GM18907 (cell line): ENCODE data around the gene SKA1.
"Not testable (repeated sequence)": the region's sequence is repeated elsewhere in the genome, so short reads cannot be mapped to it uniquely, and the experiment has no call there.

Experiments
- ATAC-seq: cut with Tn5 transposase; IDR thresholded peaks from one replicate; pipeline ENCODE4 v1.9.1; 2021; ENCODE audit warnings: mild to moderate bottlenecking, moderate library complexity; ENCODE audit not compliant: unreplicated experiment

The SKA1 gene

DNA sequence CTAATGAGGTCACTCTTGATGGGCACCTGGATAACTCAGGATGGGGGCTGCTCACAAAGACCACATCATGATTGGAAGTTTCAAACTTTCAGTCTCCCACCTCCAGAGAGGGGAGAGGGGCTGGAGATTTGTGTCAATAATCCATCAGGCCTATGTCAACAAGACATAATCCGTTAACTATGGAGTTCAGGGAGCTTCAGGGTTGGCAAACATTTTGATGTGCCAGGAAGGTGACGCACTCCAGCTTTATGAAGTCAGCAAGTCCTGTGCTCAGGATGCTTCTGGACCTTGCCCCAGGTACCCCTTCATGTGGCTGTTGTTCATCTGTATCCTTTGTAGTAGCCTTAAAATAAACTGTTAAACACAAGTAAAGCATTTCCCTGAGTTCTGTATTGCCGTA is 19.0 kb downstream of the SKA1 start:
- no peak for ATAC-seq

DNA sequence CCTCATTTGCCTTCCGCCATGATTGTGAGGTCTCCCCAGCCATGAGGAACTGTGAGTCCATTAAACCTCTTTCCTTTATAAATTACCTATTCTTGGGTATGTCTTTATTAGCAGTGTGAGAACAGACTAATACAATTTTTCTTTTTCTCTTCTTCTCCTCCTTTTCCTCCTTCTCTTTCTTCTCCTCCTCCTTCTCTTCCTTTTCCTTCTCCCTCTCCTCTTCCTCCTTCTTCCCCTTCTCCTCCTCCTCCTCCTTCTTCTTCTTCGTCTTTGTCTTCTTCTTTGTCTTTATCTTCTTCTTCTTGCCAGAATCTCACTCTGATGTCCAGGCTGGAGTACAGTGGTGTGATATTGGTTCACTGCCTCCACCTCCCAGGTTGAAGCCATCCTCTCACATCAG is 20.2 kb downstream of the SKA1 start:
- no peak for ATAC-seq

DNA sequence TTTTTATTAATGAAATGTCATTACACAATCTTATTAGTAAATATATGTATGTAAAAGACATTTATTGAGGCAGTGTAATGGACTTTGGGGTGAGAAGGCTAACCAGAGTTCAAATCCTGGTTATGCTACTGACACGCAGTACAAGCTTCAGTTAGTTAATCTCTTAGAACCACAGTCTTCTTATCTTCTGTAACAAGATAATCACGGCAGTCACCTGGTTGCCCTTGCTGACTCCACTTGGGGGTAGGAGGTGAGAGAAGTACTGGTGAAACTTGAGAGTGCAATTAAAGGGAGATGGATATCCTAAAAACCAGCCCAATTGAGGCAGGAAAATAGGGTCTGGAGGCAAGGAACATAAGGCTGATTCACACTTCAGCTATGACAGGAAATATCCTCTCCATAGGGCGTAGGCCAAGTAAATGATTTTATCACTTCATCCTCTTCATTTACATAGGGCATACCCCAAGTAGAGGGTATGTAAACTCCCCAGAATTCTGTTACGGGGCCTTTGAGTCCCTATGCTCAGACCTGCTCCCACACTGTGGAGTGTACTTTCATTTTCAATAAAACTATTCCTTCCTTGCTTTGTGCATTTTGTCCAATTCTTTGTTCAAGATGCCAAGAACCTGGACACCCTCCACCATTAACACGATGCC is 21.3 kb downstream of the SKA1 start:
- no peak for ATAC-seq

DNA sequence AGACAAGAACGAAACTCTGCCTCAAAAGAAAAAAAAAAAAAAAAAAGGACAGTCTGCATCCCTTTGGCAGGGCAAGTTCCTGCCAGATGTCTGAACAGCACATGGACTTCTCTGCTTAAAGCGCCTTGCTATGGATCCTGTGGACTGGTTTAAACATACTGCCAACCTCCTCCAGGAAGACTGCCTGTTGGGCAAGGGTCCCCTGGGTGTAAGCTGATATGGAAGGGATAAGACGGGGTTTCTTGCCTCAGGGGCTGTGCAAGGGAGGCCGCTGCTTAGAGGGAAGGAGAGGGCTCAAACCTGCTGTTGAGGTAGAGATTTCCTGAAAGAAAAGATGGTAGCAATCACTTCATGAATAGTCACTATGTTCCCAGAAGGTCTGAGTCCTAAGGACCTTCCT is 22.2 kb downstream of the SKA1 start:
- no peak for ATAC-seq

DNA sequence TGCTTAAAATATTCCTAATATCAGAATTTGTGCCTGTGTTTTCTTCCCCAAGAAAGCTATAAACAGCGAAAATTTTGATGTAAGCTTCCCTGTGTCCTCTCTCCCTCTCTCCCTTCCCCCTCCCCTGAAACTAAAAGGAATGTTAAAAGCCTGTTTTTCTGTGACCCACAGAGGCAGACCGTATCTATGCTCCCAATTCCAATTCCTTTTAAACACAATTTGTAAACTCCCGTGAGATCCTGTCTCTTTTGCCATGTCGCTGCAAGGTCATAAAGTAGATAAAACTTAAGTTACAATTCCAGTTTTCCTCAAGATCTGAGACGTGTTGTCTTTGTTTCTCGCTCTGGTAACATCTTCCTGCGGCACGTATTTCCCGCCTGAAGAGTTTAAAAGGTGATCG is 23.3 kb downstream of the SKA1 start:
- ATAC-seq = no peak

DNA sequence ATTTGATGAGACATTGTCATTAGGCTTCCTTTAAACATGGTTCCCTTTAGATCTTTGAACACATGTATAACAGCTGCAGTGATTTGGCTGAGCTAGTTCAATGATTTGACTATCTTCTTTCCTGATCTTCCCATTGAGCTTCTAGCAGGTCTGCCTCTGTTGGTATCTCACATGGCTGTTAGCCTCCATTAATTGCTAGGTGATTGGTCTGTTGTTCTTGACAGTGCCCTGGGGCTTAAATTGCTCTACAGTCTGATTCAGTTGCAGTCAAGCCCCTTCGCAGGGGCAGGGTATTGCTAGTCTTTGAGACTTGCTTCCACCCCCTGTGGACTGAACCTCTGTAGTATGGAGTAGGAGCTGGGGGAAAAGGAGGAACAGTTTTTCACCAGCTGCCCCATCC is 24.1 kb downstream of the SKA1 start:
- no peak for ATAC-seq

DNA sequence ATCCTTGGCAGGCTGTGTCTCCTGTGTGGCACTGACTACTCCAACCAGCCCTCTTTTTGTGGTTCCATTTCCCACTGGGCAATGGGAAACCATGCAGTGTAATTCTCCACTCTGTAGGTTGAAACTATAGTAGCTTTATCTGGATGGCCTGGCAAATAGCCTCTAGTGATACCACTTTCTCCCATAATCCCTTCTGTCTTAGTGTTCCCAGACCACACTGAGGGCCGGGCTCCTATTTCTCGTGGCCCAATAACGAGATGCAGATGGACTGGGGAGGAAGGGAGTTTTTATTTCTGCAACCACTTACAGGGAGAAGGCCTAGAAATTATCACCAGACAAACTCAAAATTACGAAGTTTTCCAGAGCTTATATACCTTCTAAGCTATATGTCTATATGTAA is 24.7 kb downstream of the SKA1 start:
- ATAC-seq = no peak

DNA sequence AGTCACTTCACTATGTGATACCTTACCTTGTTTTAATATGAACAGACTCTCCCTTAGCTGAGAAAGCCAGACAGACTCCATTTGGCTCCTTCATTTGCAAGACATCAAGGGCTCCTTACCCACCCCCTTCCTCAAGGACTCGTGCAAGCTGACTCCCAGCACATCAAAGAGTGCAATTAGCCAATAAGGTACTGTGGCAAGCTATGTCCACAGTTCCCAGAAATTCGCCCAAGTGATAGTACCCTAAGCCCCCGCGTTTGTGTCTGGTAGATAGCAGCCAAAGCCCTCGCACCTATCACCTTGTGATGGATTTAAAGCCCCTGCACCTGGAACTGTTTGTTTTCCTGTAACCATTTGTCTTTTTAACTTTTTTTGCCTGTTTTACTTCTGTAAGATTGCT is 25.6 kb downstream of the SKA1 start:
- not testable (repeated sequence) for ATAC-seq

DNA sequence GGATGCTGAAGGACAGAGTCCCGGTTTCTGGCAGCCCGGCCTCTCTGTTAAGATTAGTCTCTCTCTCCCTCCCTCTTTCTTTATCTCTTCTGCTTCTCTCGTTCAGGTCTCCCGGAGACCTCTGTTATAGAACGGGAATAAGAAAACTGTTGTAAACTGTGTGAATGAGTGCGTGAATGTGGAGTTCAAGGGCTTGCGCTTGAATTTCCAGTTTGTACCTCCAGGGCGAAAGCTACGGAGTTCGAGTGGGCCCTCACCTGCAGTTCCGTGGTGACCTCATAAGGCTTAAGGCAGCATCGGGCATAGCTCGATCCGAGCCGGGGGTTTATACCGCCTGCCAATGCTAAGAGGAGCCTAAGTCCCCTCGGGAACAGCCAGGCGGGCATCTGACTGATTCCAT is 26.4 kb downstream of the SKA1 start:
- ATAC-seq = no peak

DNA sequence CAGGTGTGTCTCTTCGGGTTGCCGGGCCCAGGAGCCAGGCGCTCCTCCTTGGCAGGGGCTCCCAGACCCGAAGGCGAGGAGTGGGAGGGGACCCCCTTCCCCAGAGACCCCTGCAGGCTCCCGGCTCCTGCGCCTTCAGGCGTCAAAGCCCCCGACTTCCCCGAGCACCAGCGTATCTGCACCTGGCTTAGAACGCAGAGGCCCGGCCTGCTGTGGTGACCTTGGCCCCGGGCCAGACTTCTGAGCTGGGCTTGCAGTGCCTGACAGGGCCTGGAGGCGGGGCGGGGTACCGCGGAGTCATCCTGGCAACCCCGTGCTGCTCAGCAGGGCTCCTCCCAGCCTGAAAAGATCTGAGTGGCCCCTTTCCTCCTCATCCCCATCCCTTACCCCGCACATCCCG is 27.0 kb downstream of the SKA1 start:
- ATAC-seq = no peak

DNA sequence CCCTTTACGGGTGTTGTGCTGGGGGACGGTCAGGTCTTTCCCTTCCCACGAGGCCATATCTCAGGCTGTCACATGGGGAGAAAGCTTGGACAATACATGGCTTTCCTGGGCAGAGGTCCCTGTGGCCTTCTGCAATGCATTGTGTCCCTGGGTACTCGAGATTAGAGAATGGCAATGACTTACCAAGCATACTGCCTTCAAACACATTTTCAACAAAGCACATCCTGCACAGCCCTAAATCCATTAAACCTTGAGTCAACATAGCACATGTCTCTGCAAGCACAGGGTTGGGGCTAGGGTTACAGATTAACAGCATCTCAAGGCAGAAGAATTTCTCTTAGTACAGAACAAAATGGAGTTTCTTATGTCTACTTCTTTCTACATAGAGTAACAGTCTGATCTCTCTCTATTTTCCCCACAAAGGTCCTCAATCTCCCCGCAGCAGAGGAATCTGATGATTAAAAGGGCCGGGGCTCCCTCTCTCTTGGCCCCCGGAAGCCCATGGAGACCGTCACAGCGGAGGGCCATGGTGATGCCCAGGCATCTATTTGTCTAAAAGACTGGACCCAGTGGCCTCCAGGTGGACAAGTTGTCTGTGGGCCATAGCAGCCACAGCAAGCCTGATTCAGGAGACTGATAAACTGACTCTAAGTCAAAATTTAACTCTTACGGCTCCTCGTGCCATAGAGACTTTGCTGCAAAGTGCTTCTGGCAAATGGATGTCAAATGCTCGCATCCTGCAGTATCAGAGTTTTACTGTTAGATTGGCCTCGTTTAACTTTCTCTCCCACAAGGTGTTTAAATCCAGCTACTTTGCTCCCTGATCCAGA is 30.1 kb downstream of the SKA1 start:
- ATAC-seq = not testable (repeated sequence)

DNA sequence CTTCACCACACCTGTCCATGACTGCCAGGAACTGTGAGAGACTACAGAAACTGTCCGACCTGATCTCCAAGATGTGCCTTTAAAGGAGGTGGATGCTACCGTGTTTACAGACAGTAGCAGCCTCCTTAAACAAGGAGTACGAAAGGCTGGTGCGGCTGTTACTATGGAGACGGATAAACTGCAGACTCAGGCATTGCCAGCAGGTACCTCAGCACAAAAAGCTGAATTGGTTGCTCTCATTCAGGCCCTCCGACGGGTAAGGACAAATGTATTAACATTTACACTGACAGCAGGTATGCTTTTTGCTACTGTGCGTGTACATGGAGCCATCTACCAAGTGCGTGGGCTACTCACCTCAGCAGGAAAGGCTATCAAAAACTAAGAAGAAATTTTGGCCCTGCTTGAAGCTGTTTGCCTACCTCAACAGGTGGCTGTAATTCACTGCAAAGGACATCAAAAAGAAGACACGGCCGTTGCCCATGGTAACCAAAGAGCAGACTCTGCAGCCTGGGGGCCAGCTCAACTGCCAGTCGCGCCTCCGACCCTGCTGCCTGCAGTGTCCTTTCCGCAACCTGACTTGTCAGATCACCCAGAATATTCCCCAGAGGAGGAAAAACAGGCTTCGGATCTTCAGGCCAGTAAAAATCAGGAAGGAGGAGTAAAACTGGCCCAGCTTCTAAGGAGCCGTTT is 30.9 kb downstream of the SKA1 start:
- no peak for ATAC-seq

DNA sequence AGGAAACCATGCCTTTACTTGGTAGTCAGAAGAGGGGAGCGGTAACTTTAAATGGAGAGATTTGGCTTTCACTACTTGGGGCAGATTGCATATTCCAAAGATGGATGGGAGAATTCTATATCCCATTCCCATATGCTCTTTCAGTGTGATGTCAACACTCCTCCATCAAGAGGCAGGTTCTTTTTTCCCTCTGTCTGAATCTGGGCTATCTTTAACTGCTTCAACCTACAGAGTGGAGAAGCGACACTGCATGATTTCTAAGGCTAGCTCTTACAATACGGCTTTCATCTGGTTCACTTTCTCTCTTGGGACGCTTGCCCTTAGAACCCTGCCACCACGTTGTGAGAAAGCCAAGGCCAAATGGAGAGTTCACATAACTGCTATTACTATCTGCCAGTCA is 34.4 kb downstream of the SKA1 start:
- no peak for ATAC-seq

DNA sequence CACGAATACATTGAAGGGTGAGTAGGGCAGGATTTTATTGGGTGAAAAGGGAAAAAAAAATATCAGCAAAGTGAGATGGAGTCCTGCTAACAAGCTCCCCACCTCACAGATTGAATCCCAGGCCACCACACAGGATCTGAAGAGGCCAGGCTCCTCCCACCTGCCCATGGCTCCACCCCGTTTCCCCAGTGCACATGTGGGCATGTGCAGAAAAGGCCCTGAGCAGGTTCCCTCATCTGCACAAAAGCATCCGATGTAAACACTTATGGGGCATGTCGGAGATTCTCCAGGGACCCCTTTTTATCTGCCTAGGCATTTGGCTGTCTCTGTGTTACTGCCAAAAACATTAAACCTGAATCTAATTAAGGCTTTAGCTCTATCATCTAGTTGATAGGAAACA is 35.2 kb downstream of the SKA1 start:
- ATAC-seq = no peak

DNA sequence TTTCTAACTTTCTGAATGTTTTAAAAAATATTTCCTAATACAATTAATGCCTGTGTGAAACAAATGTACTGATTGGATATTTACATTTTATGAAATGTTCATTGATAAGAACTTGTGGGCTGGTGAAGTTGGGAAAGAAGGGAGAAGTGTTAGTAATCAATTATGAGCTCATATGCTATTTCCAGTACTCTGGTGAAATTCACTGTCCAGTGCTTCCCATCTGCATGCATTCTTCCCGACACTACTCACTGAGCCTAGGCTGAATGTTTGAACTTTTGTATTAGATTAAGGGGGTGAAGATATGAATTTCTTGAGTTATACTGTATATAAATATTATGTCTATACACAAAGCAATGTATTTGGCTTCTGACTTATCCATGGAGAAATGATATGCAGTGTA is 36.0 kb downstream of the SKA1 start:
- no peak for ATAC-seq

DNA sequence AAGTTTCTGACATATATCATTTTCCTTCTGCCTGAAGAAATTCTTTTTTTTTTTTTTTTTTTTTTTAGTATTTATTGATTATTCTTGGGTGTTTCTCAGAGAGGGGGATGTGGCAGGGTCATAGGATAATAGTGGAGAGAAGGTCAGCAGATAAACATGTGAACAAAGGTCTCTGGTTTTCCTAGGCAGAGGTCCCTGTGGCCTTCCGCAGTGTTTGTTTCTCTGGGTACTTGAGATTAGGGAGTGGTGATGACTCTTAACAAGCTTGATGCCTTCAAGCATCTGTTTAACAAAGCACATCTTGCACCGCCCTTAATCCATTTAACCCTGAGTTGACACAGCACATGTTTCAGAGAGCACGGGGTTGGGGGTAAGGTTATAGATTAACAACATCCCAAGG is 42.0 kb downstream of the SKA1 start:
- not testable (repeated sequence) for ATAC-seq

DNA sequence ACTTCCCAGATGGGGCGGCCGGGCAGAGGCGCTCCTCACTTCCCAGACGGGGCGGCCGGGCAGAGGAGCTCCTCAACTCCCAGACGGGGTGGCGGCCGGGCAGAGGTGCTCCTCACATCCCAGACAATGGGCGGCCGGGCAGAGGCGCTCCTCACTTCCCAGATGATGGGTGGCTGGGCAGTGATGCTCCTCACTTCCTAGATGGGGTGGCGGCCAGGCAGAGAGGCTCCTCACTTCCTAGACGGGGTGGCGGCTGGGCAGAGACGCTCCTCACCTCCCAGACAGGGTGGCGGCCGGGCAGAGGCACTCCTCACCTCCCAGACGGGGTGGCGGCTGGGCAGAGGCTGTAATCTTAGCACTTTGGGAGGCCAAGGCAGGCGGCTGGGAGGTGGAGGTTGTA is 42.9 kb downstream of the SKA1 start:
- ATAC-seq = not testable (repeated sequence)

DNA sequence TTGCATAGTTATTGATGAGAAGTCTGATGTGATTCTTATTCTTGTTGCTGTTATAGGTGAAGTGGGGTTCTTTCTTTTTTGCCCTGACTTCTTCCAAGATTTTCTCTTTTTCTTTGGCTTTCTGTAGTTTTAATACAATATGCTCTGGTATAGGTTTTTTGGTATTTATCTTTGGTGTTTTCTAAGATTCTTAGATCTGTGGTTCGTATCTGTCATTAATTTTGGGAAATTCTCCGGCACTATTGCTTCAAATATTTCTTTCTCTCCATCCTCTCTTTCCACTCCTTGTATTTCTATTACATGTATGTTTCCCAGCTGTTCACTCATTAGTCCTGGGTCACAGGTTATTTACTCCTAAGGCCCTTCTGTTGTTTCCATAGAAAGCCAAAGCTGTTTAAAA is 43.8 kb downstream of the SKA1 start:
- no peak for ATAC-seq

DNA sequence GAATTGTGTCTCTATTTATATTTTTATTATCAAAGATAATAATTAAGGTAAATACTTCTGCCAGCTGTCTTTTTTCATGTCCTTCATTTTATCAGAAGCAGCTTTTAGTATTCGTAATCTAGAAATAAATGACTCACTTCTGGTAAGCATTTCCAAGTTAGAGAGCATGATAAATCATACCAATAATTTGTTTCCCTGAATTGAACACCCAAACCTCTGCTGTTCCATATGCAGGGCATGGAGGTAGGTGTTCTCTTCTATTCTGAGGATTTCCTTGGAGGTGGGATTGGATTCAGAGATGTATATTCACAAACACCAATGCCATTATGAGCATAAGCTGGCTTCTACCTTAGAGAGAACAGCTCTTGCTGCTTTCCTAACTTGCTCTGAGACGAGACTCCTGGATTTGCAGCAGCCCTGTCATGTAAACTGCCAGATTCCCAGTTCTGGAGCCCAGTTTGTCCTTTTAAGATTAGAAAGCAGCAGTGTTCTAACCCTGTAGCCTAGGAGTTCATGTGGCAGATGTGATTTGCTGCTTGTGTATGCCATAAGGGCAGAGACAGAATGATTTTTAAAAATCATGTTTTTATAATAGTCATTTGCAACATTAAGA is 47.5 kb downstream of the SKA1 start:
- no peak for ATAC-seq

DNA sequence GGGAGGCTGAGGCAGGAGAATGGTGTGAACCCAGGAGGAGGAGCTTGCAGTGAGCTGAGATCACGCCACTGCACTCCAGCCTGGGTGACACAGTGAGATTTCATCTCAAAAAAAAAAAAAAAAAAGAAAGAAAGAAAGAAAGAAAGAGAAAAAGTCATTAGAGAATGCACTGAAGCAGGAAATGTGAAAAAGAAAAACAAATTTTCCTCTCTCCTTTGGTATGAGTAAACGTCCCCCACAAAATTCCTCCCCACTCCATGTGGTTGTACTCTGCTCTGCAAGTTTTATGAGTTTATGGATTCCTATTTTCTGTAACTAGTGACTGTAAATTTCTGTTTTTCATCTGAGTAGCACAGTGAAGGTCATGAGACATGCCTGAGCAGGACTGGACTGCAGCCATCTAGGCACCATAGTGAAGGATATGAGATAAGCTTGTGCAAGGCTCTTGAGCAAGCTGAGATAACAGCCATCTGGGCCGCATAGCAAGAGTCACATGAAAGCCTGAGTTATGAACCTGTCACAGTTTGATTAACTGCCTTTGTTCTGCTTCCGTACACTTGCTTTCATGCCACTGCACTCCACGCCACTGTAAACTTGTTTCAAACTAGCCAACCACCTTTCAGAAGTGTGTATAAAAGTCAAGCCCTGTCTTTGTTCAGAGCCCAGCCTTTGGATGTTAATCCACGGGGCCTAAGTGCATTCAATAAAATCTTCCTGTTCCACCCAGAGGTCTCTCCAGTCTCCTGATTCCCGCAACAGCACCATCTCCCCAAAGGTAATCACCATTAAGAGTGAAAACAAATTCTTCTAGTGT is 50.2 kb downstream of the SKA1 start:
- ATAC-seq = no peak

DNA sequence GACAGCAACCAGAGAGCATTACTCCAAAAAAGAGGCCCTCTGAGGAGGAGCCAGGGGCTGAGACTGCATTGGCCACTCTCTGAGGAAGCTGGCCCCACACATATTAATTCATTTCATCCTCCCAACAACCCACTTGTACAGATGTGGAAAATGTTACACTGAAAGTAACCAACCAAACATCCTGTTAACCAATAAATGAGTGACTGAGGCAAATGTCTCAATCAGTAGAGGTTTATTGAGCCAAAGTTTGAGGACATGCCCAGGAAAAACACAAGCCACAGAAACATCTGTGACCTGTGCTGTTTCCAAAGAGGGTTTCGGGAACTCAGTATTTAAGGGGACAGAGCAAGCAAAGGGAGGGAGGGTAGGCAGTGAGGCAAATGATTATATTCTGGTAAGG is 53.0 kb downstream of the SKA1 start:
- ATAC-seq = no peak
